AML-193 (cell line): Measurements from ENCODE around the gene POLRMT.

Experiments
- DNase-seq, 2 experiments: peaks; one replicate each; lab custom pipeline; 2025; lab: John Stamatoyannopoulos, UW

The POLRMT gene

DNA sequence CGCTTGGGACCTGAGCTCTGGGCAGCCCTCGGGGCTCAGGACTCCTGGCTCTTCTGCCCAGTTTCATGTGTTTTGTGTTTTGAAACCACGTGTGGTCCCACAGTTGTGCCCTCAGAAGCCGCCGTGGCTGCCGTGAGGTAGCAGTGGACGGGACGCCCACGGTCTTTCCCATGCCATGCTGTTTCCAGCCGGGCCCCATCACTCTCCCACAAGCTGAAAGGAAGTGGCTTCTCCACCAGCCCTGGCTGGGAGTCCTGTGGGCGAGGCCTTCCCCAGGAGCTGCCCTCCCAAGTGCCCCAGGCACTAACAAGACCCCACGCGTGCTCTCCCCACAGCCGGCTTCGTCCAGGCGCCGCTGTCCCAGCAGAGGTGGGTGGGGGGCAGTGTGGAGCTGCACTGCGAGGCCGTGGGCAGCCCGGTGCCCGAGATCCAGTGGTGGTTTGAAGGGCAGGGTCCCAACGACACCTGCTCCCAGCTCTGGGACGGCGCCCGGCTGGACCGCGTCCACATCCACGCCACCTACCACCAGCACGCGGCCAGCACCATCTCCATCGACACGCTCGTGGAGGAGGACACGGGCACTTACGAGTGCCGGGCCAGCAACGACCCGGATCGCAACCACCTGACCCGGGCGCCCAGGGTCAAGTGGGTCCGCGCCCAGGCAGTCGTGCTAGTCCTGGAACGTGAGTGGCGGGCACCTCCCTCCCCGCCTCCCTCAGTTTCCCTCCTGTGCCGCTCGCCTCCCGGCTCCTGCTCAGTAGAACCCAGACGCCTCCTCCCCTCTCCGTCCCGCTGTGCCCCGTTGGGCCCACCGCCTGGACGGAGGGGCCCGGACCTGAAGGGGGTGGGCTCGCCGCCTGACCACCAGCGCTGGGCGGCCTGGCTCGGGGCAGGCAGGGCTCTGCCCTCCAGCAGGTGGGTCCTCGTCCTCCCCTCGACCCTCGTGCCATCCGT lies 55.6 kb downstream of the POLRMT start:
- no peak for DNase-seq

DNA sequence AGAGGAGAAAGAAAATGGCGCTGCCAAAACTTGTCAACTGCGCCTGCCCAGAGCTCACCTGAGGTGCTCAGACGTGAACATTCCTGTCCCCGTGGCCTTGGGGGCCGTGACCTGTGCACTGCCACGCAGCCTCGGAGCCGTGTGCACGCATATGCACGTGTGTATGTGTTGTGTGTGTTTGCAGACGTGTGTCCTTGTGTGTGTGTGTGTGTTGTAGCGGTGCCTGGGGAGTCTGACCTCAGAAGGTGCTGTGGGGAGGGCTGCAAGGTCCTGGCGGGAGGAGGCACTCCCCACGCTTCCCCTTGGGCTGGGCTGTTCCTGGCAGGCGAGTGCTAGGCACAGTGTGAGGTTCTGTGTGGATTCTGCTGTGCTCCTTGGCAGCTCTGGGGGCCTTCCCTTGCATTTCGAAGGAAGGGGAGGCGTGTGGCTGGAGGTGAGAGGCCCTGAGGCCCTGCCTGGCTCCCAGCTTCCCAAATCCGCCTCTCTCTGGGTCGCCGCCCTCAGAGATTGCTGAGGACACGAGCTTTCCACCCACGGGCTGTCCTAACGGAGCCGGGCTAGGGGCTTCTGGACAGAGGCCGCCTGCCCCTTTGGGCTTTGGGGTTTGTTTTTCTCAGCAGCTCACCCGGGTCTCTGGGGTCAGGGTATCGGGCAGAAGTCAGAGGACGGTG lies 56.4 kb downstream of the POLRMT start:
- no peak for DNase-seq

DNA sequence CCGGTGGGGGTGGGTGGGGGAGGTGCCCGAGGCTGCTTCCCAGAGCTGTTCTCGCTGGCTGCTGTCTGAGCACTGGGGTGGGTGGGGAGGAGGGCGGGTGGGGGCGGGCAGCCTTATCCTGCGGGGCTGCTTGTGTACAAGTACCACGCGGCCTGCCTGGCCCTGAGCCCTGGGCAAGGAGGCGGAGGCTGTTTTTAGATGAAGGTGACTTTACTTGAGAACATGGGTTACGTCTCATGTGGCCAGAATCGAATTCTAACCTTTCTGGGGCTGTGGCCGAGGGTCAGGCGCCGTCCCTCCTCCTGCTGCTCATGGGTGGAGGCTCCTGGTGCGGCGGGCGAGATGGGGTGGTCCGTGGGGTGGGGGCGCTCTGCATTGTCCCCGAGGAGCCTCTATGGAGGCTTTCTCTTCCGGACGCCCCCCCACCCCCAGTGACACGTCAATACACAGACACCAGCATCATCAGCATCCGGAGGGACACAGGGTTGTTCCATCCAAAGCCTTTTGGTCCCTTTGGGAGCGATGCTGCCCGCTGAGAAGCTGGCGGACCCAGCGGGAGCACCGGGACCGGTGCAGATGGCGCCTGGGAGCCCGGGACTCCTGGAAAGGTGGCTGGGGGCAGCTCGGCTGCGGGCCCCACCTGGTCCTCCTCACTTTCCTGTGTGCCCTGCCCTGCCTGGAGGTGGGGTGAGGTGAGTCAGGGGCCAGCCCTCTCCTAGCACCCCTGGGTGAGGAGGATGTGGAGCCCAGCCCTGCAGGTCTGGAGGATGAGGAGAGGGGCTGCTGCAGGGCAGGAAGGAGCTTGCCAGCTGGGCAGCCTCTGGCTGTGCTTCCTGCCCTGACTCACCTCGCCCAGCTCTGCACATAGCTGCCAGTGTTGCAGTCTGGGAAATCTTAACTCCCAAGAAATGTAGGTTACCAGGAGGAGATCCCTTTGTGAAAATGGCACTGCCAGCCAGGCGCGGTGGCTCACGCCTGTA lies 57.5 kb downstream of the POLRMT start:
- DNase-seq: no peak

DNA sequence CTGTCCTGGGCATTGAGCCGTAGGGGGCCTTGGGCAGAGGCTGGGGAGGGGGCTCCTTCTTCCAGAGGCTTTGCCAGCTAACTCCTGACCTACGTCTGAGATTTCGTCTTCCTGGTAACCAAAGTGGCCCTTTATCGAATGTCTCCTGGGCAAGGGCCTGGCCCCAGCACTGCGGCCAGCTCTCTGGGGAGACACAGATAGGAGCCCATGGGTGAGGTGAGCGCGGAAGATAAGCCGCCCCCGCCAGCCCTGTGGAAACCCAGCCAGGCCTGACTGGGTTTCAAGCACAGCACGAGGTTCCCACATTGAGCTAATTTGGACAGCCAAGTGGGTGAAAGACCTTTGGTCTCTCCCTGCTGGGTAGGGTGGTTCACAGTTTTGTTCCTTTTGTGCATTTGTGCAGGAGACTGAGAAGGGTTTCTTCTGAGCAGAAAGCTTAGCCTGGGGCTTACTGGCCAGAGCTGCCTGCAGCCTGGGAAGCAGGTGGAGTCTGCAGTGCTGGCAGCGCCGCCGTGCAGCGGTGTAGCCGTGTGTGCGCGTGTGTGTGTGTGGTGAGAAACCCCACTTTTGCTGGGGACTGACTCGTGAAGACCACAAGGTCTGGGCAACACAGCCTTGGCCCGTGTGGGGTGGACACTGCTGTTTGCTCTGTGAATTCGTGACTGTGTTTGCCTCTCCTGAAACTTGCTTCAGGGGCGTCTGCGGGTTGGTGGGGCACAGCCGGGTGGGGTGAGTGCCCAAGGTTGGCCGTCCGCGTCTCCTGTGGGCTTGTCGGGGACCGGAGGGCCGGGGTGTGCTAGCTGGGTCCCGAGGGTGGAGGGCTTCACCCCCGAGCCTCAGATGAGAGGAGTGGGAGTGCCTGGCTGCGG lies 58.4 kb downstream of the POLRMT start:
- DNase-seq: peak; percentile 11 to 32

DNA sequence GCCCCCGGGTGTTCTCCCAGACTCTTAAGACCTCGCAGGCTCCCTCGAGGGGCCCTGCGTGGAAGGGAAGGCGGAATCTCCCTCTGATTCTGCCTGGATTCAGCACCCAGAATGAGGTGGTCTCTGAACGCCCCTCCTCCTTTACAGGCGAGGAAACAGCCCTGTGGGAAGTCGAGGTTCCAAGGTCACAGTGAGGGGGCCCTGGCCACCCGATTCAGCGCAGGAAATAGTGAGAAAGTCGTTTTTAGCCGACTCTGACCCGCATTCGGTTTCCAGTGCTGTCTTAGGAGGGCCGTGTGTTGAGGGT lies 59.9 kb downstream of the POLRMT start:
- no peak for DNase-seq

DNA sequence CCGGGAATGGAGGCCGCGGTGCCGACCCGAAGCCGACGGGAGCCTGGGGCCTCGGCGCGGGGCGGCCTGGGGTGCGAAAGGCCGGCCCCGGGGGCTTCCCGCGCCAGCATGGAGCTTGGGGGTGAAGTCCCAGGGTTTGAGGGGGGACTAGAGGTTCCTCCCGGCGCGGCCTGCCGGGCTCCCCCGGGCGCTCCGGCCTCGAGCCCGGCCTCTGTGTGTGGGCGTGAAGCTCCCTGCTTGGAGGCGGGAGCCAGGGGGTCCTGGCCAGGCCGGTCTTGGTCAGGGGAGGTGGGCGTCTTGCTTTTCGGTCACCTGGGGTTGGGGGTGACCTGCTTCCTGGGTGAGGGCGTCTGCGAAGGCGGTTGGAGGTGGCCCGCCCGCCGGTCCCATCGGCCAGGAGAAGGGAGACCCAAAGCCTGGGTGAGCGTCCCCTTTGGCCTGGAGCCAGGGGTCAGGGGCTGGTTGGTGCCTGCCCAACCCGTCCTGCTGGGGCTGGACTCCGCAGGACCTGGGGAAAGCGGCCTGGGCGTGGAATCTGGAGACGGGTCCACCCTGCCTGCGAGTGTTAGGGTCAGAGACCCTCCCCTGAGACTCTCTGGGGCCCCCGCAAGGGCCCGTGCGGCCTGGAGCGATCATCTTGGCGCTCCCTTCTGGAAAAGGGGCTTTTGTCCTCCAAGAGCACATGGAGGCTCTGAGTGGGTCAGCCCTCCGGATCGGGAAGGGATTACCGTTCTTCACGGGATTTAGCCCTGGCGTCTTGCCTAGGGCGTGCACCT lies 60.4 kb downstream of the POLRMT start:
- DNase-seq: no peak

DNA sequence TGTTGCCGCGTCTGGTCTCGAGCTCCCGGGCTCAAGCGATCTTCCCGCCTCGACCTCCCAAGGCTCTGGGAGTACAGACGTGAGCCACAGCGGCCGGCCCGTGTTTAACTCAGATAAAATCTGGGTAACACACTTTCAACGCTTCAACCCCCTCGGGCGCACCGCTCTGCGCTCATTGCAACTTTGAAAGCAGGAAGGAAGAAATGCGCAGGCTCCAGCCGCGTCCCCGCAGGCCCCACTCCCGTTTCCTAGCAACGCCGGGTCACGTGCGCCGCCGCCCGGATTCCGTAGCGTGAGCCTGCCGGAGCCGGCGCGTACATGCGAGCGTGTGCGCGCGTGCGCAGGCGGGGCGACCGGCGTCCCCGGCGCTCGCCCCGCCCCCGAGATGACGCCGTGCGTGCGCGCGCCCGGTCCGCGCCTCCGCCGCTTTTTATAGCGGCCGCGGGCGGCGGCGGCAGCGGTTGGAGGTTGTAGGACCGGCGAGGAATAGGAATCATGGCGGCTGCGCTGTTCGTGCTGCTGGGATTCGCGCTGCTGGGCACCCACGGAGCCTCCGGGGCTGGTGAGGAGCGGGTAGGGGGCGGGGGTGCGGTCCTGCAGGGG lies 61.1 kb downstream of the POLRMT start, which contains the start of gene BSG:
Gene BSG (plus strand): TSS at position 457 of the 603 bp plus-strand sequence. CDS start 39 bp downstream, at position 496.
- peak; percentile 94 for DNase-seq

DNA sequence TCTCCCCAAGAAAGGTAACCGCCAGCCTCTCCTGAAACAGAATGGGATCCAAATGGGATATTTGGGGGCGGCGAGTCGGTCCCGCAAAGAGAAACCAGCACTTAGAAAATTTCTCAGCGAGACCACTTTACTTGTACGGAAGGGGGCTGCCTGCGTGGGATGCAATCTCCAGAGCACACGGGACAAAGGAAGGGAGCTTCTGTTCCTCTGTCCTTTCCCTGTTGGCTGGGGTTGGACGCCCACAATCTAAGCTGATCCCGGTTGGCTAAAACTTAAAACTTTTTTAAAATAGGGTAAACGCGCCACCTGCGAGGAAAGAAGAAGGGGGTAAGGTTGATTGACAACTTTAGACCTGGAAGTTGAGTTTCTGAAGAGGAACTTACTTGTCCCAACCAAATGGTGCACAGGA lies 61.8 kb downstream of the POLRMT start:
- DNase-seq: peak; percentile 29 to 44

DNA sequence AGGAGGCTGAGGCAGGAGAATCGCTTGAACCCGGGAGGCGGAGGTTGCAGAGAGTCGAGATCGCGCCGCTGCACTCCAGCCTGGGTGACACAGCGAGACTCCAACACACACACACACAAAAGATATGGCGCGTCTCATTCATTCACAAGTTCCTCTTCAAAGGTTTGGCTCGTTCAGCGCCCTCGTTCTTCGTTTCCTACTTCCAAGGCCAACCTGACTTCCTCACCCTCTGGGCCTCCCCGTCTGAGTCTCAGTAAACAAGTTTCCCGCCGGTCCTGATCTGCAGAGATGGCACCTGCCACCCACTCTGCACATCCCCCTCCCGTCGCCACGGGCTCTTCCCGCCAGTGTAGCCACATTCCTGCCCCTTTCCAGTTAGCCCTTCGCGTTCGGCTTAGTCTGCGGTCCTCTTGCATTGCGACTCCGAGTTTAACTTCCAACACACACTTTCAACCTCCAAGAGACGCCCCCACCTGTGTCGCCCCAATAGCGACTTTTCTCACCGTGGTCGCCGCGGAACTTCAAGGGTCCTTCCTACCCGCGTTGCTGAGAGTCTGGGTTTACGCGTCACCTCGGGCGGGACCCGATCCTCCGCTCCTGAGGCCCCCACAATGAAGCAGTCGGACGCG lies 62.3 kb downstream of the POLRMT start:
- DNase-seq: peak; percentile 43 to 62

DNA sequence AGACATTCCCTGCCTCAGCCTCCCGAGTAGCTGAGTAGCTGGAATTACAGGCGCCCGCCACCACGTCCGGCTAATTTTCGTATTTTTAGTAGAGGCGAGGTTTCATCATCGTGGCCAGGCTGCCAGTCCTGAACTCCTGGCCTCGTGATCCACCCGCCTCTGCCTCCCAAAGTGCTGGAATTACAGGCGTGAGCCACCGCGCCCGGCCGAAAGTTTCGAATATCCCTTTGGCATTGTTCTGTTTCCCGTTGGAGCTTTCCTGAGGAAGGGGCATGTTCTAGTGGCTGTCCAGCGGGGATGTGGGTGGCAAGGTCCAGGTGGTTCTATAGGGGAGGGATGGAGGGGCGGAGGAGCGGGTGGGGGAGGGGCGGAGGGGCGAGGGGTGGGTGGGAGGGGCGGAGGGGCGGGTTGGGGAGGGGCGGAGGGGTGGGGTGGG lies 63.1 kb downstream of the POLRMT start:
- no peak for DNase-seq

DNA sequence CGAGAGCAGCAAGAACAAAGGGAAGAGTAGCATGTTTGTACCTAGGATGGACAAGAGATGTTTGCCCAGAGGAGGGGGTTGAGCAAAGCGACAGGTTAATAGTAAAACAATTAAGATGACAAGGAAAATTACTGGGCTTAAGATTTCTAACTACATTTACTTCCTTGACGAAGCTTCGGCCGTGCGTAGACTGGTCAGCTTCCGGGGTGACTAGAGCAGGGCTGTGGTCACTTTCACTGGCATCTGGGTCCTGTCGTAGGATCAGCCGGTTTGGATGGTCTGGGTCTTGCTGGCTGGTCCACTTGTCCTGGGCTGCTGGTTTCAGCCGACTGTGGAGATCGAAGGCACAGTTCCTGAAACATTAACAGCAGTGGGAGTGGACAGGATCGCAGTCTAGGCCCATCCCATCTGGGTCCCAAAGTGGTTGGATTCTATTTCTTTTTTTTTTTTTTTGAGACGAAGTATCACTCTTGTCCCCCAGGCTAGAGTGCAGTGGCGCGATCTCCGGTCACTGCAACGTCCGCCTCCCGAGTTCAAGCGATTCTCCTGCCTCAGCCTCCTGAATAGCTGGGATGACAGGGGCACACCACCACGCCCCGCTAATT lies 65.9 kb downstream of the POLRMT start:
- DNase-seq: no peak
